ENCODE measurements around the gene SLC29A4.

The SLC29A4 gene

GRCh38 chr7:5294169-5294987, 11.6 kb downstream of the SLC29A4 start:
- Histone ChIP-seq H3K79me2 (no peaks in the 10 kb centered on the region), H3K36me3 (ENCODE audit: control insufficient read depth, insufficient read depth, low read length) (no peaks in the 10 kb centered on the region), H3K4me2 (ENCODE audit: low read length) (no peak overlapping the region), H3K27me3 (ENCODE audit: control insufficient read depth, insufficient read depth, low read length) (no peaks in the 10 kb centered on the region), H3K4me1 (no peaks in the 10 kb centered on the region), H3K4me3 (ENCODE audit: low read depth, low read length) (no peak overlapping the region), H2AFZ (no peak overlapping the region), H3K27ac (no peak overlapping the region), H3K9ac (no peak overlapping the region), H3K9me3 (ENCODE audit: control insufficient read depth, low read length) (no peaks in the 10 kb centered on the region)
- no peak for TF ChIP-seq CTCF (IDR thresholded peaks at IDR 0.05)

- TF ChIP-seq CTCF (IDR thresholded peaks at IDR 0.05), result no peak
- Histone ChIP-seq H3K36me3 (ENCODE audit: control insufficient read depth, insufficient read depth, low read length) (no peaks in the 10 kb centered on the region), H3K9me3 (ENCODE audit: control insufficient read depth, low read length) (no peaks in the 10 kb centered on the region), H3K79me2 (no peaks in the 10 kb centered on the region), H3K9ac (no peak overlapping the region), H3K4me3 (ENCODE audit: low read depth, low read length) (no peak overlapping the region), H3K27me3 (ENCODE audit: control insufficient read depth, insufficient read depth, low read length) (no peaks in the 10 kb centered on the region), H2AFZ (no peak overlapping the region), H3K4me1 (no peaks in the 10 kb centered on the region), H3K4me2 (ENCODE audit: low read length) (no peak overlapping the region), H3K27ac (no peak overlapping the region)
Observed at GRCh38 chr7:5295039-5296014, 12.6 kb downstream of the SLC29A4 start.

GRCh38 chr7:5296015-5296610, 13.4 kb downstream of the SLC29A4 start:
- H3K4me2 ChIP-seq (ENCODE audit: low read length), result no peak overlapping the region
- no peak overlapping the region for H3K27ac ChIP-seq
- H3K27me3 ChIP-seq (ENCODE audit: control insufficient read depth, insufficient read depth, low read length), result no peaks in the 10 kb centered on the region
- no peaks in the 10 kb centered on the region for H3K4me1 ChIP-seq
- no peak overlapping the region for H3K4me3 ChIP-seq (ENCODE audit: low read depth, low read length)
- no peaks in the 10 kb centered on the region for H3K36me3 ChIP-seq (ENCODE audit: control insufficient read depth, insufficient read depth, low read length)
- no peaks in the 10 kb centered on the region for H3K79me2 ChIP-seq
- no peak overlapping the region for H3K9ac ChIP-seq
- no peak overlapping the region for H2AFZ ChIP-seq
- no peak for TF ChIP-seq CTCF (IDR thresholded peaks at IDR 0.05)
- no peaks in the 10 kb centered on the region for H3K9me3 ChIP-seq (ENCODE audit: control insufficient read depth, low read length)

- H3K36me3 ChIP-seq (ENCODE audit: control insufficient read depth, insufficient read depth, low read length), result no peaks in the 10 kb centered on the region
- no peaks in the 10 kb centered on the region for H3K27me3 ChIP-seq (ENCODE audit: control insufficient read depth, insufficient read depth, low read length)
- H2AFZ ChIP-seq, result no peak overlapping the region
- no peak overlapping the region for H3K4me2 ChIP-seq (ENCODE audit: low read length)
- H3K4me3 ChIP-seq (ENCODE audit: low read depth, low read length), result no peak overlapping the region
- no peaks in the 10 kb centered on the region for H3K9me3 ChIP-seq (ENCODE audit: control insufficient read depth, low read length)
- TF ChIP-seq CTCF (IDR thresholded peaks at IDR 0.05), result no peak
- H3K27ac ChIP-seq, result no peak overlapping the region
- H3K9ac ChIP-seq, result no peak overlapping the region
- H3K4me1 ChIP-seq, result no peaks in the 10 kb centered on the region
- no peaks in the 10 kb centered on the region for H3K79me2 ChIP-seq
Observed at GRCh38 chr7:5296611-5297226, 14.0 kb downstream of the SLC29A4 start.
